ENCODE results near the gene PLCG1.

The PLCG1 gene

DNA sequence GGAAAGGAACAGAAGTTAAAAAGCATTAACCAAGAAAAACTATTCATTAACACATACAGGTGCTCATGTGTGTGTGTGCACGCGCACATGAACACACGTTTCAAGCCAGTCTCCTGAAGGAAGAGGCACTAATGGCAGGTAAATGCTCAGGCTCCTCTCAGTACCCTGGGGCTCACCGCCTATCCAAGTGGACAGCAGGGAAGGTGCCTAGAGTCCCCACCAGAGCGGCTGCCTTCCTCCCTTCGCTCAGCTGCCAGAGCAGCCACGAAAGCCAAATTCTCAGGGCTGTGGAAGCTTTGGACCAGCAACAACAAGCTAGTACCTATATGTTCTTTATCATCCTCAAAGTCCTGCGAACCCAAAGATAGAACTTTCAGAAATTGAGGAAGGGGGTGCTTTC lies 42.6 kb downstream of the PLCG1 start:
- DNase-seq (ENCODE audit: low spot score) = no peak

GRCh38 chr20:41180599-41181333 lies 43.4 kb downstream of the PLCG1 start:
- peak; percentile 48 for DNase-seq (ENCODE audit: low spot score)

- DNase-seq (ENCODE audit: low spot score) = peak; percentile 53
Observed at GRCh38 chr20:41181567-41181966, 44.2 kb downstream of the PLCG1 start.

GRCh38 chr20:41182296-41183212 lies 45.2 kb downstream of the PLCG1 start:
- no peak for DNase-seq (ENCODE audit: low spot score)

DNA sequence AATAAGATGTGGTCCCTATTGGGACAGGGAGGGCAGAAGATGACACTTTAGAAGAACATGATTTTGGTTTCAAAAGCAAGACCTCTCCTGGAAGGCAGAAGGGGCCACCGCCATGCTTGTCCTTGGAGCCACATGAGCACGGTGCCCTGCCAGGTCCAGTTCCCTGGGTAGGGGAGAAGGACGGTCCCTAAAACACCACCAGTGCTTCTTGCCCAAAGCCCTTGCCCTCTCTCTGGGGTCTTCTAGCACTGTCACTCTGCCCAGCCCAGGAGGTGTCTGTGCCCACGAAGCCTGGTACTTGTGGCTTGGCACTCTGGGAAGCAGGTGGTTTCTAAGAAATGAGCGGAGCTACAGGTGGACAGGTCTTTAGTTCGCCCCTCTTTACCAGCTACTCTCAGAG lies 46.0 kb downstream of the PLCG1 start:
- no peak for DNase-seq (ENCODE audit: low spot score)

GRCh38 chr20:41183831-41184230 lies 46.5 kb downstream of the PLCG1 start:
- DNase-seq (ENCODE audit: low spot score) = no peak

- peak; percentile 57 for DNase-seq (ENCODE audit: low spot score)
Observed at GRCh38 chr20:41185013-41185757, 47.8 kb downstream of the PLCG1 start.

GRCh38 chr20:41187668-41188067 lies 50.3 kb downstream of the PLCG1 start:
- DNase-seq (ENCODE audit: low spot score) = no peak

- peak; percentile 50 for DNase-seq (ENCODE audit: low spot score)
Observed at GRCh38 chr20:41191562-41192500, 54.5 kb downstream of the PLCG1 start.

DNA sequence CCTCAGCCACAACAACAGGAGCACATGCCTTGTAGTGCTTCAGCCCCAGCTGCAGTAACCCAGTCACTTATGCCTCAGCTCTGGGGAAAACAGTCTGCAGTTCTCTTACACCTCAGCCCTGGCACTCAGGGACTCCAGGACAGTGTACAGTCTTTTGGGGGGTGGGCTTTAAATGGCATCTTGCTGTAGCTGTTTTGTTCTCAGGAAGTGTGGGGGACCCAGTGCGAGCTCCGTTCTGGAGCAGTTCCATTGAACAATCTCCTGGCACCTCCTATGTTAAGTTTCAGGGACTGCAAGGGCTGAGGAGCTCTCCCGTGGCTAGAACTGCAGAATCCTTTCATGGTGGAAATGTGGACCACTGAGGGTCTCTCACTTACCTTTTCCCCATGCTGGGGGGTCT lies 55.2 kb downstream of the PLCG1 start:
- DNase-seq (ENCODE audit: low spot score) = no peak

- no peak for DNase-seq (ENCODE audit: low spot score)
Observed at GRCh38 chr20:41196653-41197225, 59.4 kb downstream of the PLCG1 start.

GRCh38 chr20:41198443-41198842 lies 61.1 kb downstream of the PLCG1 start:
- DNase-seq (ENCODE audit: low spot score) = no peak

DNA sequence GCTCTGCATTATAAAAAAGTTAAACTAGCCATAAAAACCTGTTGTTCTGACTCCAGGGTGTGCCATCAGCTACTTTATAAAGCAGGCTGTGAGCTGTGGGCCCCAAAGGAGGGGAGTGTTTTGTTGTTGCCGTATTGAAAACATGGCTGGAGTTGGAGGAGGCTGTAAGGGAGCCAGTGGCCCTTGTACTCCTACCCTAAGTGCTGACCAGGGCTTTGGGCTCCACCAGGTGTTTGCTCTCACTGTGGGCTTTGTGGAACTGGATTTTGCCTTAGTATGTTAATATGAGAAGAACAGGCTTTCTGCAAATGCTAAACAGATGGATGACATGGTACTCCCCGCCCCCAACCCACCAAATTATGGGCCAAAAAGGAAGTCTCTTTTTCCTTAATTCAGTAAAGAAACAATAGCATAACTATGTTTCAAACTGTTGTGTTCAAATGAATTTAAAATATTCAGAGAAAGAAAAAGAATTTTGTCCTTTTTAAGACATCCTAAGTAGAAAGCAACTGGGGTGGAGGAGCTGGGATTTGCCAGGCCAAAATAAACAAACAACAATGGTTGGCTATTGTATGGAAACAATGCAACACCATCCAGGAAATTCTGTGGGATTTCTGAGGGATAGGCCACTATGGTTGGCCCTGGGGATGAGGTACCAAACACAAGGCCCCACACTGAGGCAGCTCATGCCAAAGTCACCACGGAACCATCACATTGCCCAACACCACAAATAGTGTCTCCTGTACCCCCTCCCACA lies 63.3 kb downstream of the PLCG1 start:
- no peak for DNase-seq (ENCODE audit: low spot score)

DNA sequence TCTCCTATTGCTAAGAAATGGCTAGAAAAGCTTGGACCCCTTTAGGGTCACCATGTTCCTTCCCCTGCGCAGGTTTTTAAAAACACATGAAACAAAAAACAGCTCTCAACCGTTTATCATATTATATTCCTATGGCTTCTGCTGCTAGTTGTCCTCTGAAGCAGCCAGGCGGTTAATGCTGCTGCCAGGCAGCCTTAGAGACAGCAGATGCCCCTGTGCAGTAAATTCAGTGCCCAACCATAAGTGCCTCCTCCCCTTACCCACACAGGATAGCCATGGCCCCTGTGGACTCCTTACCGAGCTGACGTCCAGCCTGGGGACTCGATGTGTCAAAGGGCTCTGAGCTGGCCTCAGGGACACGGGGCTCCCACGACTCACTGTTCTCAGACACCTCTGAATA lies 64.4 kb downstream of the PLCG1 start:
- DNase-seq (ENCODE audit: low spot score) = no peak

- no peak for DNase-seq (ENCODE audit: low spot score)
Observed at GRCh38 chr20:41202426-41202825, 65.1 kb downstream of the PLCG1 start.

- no peak for DNase-seq (ENCODE audit: low spot score)
Observed at GRCh38 chr20:41203660-41204059, 66.3 kb downstream of the PLCG1 start.

- no peak for DNase-seq (ENCODE audit: low spot score)
Observed at GRCh38 chr20:41204304-41205265, 67.2 kb downstream of the PLCG1 start.

DNA sequence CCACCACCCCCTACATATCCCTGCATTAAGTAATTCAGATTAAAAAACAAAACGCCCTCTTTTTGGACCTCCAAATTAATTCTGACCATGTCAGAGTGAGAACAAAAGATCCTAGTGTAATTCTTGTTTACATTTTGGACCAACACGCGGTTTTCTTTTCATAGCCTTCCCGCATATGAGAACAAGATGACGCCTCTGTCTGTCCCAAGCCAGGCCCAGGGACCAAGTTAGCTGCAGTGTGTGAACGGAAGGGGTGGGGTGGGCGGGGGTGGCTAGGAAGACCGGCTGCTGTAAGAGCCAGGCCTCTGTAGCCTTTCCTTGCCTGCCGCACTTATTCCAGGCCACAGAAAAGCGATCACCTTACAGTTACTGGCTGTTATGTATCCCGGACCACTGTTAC lies 68.0 kb downstream of the PLCG1 start:
- no peak for DNase-seq (ENCODE audit: low spot score)

Measured in left forelimb (tissue), 1 donor.